Measurements from ENCODE around the gene PLEKHN1.
A peak's percentile ranks its signal among the peaks of the same experiment; 100 is the strongest.

Gene PLEKHN1

DNA sequence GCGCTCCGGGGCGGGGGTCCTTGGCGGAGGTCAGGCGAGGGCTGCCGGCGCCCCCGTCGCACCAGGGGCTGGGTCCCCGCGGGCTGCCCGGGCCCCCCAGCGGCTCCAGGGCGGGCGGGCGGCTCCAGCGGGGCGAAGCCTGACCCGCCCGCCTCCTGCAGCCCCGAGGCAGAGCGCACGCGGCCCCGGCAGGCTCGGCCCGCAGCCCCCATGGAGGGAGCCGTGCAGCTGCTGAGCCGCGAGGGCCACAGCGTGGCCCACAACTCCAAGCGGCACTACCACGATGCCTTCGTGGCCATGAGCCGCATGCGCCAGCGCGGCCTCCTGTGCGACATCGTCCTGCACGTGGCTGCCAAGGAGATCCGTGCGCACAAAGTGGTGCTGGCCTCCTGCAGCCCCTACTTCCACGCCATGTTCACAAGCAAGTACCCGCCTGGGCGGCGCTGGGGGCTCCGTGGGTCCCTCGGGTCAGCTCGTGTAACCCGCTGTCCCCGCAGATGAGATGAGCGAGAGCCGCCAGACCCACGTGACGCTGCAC lies 5.1 kb upstream of the PLEKHN1 start:
- no peak for DNase-seq

DNA sequence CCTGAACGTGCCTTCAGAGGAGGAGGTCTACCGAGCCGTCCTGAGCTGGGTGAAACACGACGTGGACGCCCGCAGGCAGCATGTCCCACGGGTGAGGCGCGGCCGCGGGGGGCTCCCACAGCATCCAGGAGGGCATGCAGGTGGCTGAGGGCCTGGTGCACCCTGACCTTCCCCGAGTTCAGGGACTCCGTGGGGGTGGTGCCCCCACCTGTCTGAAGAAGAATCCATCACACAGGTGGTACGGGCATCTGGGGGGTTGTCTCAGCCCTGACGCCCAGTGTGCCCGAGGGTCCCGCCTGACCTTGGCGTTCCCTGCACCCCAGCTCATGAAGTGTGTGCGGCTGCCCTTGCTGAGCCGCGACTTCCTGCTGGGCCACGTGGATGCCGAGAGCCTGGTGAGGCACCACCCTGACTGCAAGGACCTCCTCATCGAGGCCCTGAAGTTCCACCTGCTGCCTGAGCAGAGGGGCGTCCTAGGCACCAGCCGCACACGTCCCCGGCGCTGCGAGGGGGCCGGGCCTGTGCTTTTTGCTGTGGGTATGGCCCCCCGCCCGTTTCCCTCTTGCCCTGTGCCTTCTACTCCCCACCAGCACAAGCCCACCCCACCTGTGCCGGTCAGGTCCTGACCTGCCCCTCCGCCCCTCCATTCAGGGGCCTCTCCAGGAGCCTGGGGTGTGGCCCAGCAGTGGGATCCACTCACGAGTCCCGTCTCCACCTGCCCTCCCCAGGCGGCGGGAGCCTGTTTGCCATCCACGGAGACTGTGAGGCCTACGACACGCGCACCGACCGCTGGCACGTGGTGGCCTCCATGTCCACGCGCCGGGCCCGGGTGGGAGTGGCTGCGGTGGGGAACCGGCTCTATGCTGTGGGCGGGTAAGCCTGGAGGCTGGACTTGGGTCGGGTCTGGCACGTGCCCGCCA lies 3.6 kb upstream of the PLEKHN1 start:
- no peak for DNase-seq

- no peak for DNase-seq
Observed at GRCh38 chr1:963301-963651, 3.0 kb upstream of the PLEKHN1 start.

- DNase-seq: no peak
Observed at GRCh38 chr1:963746-964525, 2.3 kb upstream of the PLEKHN1 start.

GRCh38 chr1:964691-965525 lies 1.4 kb upstream of the PLEKHN1 start:
- DNase-seq: no peak

DNA sequence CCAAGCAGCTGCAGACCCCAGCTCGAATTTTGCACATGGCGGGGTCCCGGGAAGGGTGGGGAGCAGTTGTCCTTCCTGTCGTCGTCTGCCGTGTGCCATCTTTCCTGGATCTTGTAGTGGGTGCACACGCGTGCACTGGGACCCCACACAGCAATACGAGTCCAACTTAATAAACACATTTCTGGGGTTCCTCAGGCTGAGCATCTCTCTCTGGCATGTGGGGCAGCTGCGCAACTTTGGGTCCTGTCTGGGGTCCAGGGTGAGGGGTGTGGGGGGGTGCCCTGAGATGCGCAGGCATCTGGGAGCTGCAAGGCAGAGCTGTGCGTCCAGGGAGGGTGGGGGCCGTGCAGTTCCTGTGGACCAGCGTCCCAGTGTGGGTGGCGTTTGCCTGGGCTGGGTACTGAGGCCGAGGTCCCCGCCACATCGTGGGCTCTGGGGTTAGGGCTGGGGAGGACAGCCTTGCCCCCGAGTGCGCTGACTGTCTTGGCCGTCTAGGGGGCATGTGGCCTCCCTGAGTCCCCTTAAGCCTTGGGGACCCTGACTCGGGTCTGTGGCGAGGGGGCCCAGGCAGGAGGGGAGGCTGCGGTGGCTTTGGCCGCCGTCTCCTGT lies 652 bp upstream of the PLEKHN1 start:
- DNase-seq: no peak

DNA sequence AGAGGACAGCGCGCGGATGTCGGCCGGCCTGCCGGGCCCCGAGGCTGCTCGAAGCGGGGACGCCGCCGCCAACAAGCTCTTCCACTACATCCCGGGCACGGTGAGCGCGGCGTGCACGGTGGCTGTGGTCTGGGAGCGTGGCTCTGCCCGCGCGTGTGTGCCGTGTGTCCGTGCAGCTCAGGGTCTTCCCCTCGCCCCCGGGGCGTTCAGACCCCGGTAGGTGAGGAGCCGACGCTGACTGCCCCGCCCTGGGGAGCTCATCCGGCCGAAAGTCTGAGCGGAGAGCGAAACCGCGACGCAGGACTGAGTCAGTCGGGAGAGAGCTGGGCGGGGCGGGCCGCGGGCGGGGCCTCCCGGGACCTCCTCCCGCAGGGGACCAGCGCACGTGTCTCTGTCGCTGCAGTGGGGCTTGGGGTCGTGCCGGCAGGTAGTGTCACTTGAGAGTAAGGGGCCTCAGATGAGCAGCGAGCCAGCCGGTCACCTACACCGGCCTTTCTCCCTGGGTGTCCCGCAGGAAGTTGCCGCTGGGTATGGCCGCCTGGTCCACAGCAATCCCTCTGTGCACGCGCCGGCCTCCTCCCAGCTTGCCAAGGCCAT lies 520 bp downstream of the PLEKHN1 start:
- peak; percentile 58 for DNase-seq

- no peak for DNase-seq
Observed at GRCh38 chr1:967466-968343, 1.4 kb downstream of the PLEKHN1 start.

GRCh38 chr1:969260-969855 lies 3.1 kb downstream of the PLEKHN1 start:
- no peak for DNase-seq

GRCh38 chr1:970242-970972 lies 4.1 kb downstream of the PLEKHN1 start:
- no peak for DNase-seq

GRCh38 chr1:970973-971730 lies 4.9 kb downstream of the PLEKHN1 start:
- no peak for DNase-seq

DNA sequence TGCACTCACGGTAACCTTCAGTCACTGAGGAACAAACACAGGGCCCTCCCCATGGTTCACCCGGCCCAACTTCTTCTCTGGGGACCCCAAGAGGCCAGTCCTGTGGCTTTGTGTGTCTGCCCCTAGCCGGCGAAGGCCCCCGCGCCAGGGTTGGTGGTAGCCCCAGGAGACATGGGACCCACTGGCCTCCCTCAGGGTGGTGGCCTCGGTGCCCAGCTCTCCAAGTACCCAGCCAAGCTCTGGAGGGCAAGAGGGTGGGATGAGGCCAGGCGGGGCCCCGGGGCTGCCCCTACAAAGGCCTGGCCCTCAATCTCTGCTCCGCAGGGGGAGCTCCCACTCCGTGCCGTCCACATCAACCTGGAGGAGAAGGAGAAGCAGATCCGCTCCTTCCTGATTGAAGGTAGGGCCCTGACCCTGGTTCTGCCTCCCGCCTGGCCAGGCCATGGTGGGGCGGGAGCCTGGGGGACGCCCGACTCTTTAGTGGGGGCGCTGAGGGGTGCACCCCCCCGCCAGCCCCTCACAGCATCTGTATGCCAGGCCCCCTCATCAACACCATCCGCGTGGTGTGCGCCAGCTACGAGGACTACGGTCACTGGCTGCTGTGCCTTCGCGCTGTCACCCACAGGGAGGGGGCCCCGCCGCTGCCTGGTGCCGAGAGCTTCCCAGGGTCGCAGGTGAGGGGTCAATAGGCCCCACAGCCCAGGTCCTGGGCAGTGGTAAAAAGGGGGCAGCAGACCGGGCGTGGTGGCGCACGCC lies 5.6 kb downstream of the PLEKHN1 start:
- DNase-seq: no peak

DNA sequence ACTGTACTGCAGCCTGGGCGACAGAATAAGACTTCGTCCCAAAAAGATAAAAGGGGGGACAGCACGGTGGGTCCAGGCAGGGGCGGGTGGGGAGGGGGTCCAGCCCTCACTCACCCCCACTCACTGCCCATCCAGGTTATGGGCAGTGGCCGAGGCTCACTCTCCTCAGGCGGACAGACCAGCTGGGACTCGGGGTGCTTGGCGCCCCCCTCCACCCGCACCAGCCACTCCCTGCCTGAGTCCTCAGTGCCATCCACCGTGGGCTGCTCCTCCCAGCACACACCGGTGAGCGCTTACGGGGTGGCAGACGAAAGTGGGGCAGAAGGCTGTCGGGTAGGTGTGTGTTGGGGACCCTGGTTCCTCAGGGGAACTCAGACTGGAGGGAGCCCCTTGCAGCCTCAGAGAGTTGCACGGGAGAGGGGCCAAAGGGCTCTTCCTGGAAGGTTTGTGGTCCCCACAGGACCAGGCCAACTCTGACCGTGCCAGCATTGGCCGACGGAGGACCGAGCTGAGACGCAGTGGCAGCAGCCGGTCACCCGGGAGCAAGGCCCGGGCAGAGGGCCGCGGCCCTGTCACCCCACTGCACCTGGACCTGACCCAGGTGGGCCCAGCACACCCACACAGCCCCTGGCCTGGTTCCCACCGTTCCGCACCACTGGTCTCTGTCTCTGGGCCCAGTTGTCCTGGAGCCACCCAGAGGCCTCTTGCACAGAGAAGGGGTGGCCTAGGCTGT lies 6.6 kb downstream of the PLEKHN1 start:
- no peak for DNase-seq

DNA sequence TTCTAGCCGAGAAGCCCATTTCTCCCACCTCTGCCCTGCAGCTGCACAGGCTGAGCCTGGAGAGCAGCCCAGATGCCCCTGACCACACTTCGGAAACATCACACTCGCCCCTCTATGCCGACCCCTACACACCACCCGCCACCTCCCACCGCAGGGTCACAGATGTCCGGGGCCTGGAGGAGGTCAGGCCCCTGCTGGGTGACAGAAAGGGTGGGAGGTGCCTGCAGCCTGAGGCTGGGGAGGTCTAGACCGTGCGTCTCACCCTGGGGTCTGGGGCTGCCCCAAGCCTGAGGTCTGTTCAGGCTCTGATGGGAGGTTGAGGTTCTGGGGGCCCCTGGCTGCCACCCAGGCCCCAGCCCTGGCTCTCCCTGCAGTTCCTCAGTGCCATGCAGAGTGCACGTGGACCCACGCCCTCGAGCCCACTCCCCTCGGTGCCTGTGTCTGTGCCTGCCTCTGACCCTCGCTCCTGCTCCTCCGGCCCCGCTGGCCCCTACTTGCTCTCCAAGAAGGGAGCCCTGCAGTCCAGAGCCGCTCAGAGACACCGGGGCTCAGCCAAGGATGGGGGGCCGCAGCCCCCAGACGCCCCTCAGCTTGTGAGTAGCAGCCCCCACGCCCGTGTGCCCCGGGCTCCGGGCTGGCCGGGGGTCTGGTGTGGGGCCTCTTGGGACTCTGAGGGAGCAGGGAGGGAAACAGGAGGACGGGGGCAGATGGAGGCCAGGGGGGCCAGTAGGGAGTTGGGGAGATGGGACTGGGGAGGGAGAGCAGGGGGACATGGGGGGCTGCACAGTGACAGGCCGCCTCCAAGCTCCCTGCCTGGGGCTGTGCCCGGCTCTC lies 7.4 kb downstream of the PLEKHN1 start:
- DNase-seq: no peak

DNA sequence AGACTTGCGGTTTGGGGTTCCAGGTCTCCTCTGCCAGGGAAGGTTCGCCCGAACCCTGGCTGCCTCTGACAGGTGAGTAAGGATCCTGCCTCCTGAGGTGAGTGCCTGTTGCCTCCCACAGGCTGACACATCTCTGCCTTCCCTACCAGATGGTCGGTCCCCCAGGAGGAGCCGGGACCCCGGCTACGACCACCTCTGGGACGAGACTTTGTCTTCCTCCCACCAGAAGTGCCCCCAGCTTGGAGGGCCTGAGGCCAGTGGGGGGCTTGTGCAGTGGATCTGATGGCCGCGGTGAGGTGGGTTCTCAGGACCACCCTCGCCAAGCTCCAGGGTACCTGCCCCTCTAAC lies 8.0 kb downstream of the PLEKHN1 start:
- DNase-seq: no peak

DNA sequence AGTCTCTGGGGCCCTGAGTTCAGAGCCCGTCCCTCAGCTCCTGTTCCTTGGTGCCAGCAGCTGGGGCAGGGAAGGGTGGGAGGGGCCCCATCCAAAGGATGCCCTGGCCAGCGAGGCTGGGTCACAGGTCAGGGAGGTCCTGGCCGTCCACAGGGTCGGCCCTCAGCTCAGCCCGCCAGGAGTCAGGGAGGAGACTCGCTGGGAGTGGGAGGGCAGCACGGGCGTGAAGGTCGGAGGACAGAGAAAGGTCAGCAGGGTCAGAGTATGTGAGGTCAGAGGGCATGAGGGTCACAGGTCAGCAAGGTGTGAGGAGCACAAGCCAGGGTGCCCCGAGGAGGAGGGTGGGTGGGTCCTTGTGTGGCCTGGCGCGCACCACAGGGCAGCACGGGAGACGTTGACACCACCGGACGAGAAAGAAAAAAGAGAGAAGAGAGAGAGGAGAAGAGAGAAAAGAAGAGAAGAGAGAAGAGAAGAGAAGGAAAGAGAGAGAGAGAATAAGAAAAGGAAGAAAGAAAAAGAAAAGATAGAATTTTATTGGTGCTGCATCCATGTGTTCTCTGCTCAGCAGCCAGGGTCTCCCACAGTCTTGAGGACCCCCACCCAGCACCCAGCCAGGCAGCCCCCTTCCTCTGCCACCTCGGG lies 8.5 kb downstream of the PLEKHN1 start:
- DNase-seq: no peak

Measured in central memory CD4-positive, alpha-beta T cell (primary cell).